Stimulated activated naive B cell treated with anti-CD40 and anti-IgM and Interleukin-4, amounts not matched to agents 10 μg/mL and 1 μg/mL and 100 μg/mL, for 72 hours (primary cell): ENCODE measurements around the gene PCDH9.

Source experiments
- ATAC-seq, 2 donors: fragments of 150-1000 bp; cut with Tn5 transposase; replicated peaks; 2 replicates each; pipeline ENCODE4 v1.10.0; 2021; ENCODE audit warnings: moderate library complexity in 1 of 2
- DNase-seq: peaks from one replicate; pipeline ENCODE4 v3.0.0; 2021
- H3K27ac Mint-ChIP-seq: one replicate; pipeline ENCODE4 v1.8.0; 2022; ENCODE audit warnings: mild to moderate bottlenecking, mixed read lengths
- H3K27me3 Mint-ChIP-seq, 2 donors: one replicate each; pipeline ENCODE4 v1.8.0; 2022; ENCODE audit warnings: mixed read lengths in 2 of 2
- H3K36me3 Mint-ChIP-seq, 2 donors: one replicate each; pipeline ENCODE4 v1.8.0; 2022; ENCODE audit warnings: mixed read lengths in 2 of 2, mild to moderate bottlenecking in 1 of 2
- H3K4me1 Mint-ChIP-seq, 2 donors: one replicate each; pipeline ENCODE4 v1.8.0; 2022; ENCODE audit warnings: mixed read lengths in 2 of 2, mild to moderate bottlenecking in 1 of 2
- H3K4me3 Mint-ChIP-seq, 2 donors: one replicate each; pipeline ENCODE4 v1.8.0; 2022; ENCODE audit warnings: mild to moderate bottlenecking in 2 of 2, mixed read lengths in 2 of 2, moderate library complexity in 1 of 2
- H3K9me3 Mint-ChIP-seq, 2 donors: one replicate each; pipeline ENCODE4 v1.8.0; 2022; ENCODE audit warnings: mixed read lengths in 2 of 2, mild to moderate bottlenecking in 1 of 2

PCDH9 gene

DNA sequence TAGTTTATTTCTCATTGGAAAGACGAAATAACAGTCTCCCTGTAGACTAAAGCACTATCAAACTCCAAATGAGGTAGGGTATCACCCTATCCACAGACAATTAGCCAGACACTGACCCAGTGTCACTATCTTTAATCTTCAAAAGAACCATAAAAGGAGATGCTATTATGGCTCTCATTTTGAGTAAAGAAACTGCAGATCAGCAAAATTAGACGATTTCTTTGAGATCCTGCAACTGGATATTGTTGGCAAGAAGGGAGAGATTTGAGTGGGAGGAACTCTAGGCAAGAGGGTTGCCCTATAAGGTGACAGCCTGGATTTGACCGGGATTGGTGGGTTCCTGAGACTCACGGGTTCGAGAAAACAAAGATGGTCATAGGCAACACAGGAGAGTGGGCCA lies 71.2 kb downstream of the PCDH9 start:
- ATAC-seq (no peak), DNase-seq (no peak)
- H3K4me1 Mint-ChIP-seq, result no peaks in the 10 kb centered on the region
- no peak overlapping the region for H3K4me3 Mint-ChIP-seq
- no peaks in the 10 kb centered on the region for H3K27me3 Mint-ChIP-seq
- H3K9me3 Mint-ChIP-seq, result peaks cover 0 to 4% of the 10 kb centered on the region in 2 donors
- H3K27ac Mint-ChIP-seq, result no peak overlapping the region
- no peaks in the 10 kb centered on the region for H3K36me3 Mint-ChIP-seq

DNA sequence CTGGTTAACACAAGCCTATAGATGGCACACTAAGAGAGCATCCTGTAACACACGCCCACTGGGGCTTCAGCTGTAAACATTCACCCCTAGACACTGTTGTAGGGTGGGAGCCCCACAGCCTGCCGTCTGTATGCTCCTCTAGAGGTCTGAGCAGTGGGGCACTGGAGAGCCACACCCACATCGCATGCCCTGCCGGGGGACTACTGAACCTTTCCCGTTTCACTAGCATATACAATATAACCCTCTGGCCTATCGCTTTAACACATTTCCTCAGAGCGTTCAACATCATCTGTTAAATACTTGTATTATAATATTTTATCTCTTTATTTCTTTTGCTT lies 73.4 kb downstream of the PCDH9 start:
- Mint-ChIP-seq H3K9me3 (peaks cover 0 to 4% of the 10 kb centered on the region in 2 donors), H3K4me1 (no peaks in the 10 kb centered on the region), H3K27me3 (no peaks in the 10 kb centered on the region), H3K4me3 (no peak overlapping the region), H3K36me3 (no peaks in the 10 kb centered on the region), H3K27ac (no peak overlapping the region)
- DNase-seq, result no peak
- ATAC-seq, result no peak

GRCh38 chr13:67155898-67156722 lies 74.0 kb downstream of the PCDH9 start:
- Mint-ChIP-seq H3K4me1 (no peaks in the 10 kb centered on the region), H3K36me3 (no peaks in the 10 kb centered on the region), H3K9me3 (peaks cover 0 to 4% of the 10 kb centered on the region in 2 donors), H3K27ac (no peak overlapping the region), H3K27me3 (no peaks in the 10 kb centered on the region), H3K4me3 (no peak overlapping the region)
- ATAC-seq, result no peak
- DNase-seq, result no peak

DNA sequence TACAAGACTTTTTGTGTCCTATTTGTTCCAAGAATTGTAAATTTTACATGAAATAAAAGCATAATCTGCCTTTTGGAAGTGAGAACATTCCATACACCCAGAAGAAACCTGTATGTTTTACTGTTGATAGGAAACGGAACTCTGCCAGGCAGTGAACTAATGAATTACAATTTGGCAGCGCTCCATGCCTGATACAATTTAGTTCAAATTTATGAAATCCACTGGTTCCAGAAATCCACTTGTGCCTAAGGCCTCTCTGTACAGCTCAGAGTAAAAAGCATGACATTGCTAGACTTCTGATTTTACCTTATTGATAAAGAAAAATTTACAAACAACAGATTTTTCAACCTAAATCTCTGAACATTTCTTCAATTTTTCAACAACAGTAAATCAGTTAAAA lies 78.1 kb downstream of the PCDH9 start:
- H3K27ac Mint-ChIP-seq, result no peak overlapping the region
- H3K9me3 Mint-ChIP-seq, result peaks cover 0 to 4% of the 10 kb centered on the region in 2 donors
- no peaks in the 10 kb centered on the region for H3K27me3 Mint-ChIP-seq
- DNase-seq (no peak), ATAC-seq (no peak)
- no peak overlapping the region for H3K4me3 Mint-ChIP-seq
- peaks cover 3 to 12% of the 10 kb centered on the region in 2 donors for H3K4me1 Mint-ChIP-seq
- no peaks in the 10 kb centered on the region for H3K36me3 Mint-ChIP-seq

GRCh38 chr13:67151652-67152051 lies 78.5 kb downstream of the PCDH9 start:
- H3K4me1 Mint-ChIP-seq, result peaks cover 5 to 17% of the 10 kb centered on the region in 2 donors
- H3K4me3 Mint-ChIP-seq, result no peak overlapping the region
- no peaks in the 10 kb centered on the region for H3K27me3 Mint-ChIP-seq
- no peaks in the 10 kb centered on the region for H3K36me3 Mint-ChIP-seq
- peaks cover 0 to 4% of the 10 kb centered on the region in 2 donors for H3K9me3 Mint-ChIP-seq
- DNase-seq, result no peak
- no peak overlapping the region for H3K27ac Mint-ChIP-seq
- ATAC-seq, result no peak

- ATAC-seq, result no peak
- Mint-ChIP-seq H3K9me3 (no peaks in the 10 kb centered on the region), H3K36me3 (no peaks in the 10 kb centered on the region), H3K27ac (no peak overlapping the region), H3K27me3 (no peaks in the 10 kb centered on the region), H3K4me1 (peaks cover 8 to 21% of the 10 kb centered on the region in 2 donors), H3K4me3 (no peak overlapping the region)
- no peak for DNase-seq
Observed at GRCh38 chr13:67150608-67151007, 79.5 kb downstream of the PCDH9 start.

DNA sequence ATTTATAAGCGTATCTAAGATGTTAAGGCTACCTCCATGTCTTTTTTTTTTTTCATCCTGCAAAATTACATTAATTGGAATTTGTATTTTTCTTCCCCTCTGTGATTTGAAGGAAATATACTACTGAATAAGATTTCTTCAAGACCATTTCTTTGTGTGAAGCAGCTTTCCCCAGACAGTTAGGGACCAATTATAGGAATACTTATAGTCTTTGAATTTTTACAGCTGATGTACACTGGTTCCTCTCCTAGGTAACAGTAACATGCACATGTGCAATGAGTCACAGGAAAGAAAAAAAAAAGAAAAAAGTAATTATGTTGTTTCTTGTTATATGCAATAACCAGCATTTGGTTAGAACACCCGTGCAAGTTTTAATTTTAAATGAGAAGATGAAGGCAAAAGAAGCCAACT lies 82.0 kb downstream of the PCDH9 start:
- ATAC-seq (no peak), DNase-seq (no peak)
- H3K9me3 Mint-ChIP-seq, result no peaks in the 10 kb centered on the region
- no peak overlapping the region for H3K4me3 Mint-ChIP-seq
- H3K27ac Mint-ChIP-seq, result no peak overlapping the region
- H3K4me1 Mint-ChIP-seq, result peaks cover 16 to 40% of the 10 kb centered on the region in 2 donors
- no peaks in the 10 kb centered on the region for H3K27me3 Mint-ChIP-seq
- no peaks in the 10 kb centered on the region for H3K36me3 Mint-ChIP-seq

GRCh38 chr13:67147342-67148133 lies 82.6 kb downstream of the PCDH9 start:
- Mint-ChIP-seq H3K27me3 (no peaks in the 10 kb centered on the region), H3K27ac (peak overlapping the region; percentile 67), H3K4me3 (peak overlapping the region; percentile 11 to 17), H3K4me1 (peaks cover 16 to 40% of the 10 kb centered on the region in 2 donors), H3K36me3 (no peaks in the 10 kb centered on the region), H3K9me3 (no peaks in the 10 kb centered on the region)
- no peak for DNase-seq
- ATAC-seq, result peak in 1 of 2 donors; percentile 46

DNA sequence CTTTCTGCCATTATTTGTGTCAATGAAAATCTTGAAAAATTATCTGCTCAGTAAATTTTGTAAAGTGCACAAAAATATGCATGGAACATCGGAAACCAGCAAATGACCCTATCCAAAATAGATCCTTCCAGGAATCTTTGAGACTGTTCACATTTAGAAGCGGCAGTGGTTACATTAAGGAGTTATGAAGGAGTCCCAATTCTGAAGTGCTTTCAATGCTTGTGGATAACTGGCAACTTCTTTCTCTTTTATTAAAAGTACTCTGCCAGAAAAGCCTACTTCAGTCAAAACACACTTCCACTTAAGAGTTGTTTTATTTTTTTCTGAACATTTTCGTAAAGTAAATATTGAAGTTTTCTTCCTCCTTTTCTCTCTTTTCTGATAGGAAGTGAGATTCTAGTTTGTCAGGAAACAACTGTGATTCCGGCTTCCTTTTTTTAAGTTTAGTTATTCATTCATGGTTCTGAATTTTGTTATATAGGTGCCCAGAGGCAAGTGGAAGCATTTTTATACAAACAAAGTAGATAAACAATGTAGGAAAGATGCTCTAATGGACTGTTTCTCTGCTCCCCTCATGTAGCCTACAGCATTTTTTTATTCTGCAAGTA lies 83.5 kb downstream of the PCDH9 start:
- peaks cover 16 to 40% of the 10 kb centered on the region in 2 donors for H3K4me1 Mint-ChIP-seq
- H3K9me3 Mint-ChIP-seq, result no peaks in the 10 kb centered on the region
- ATAC-seq, result no peak
- peak overlapping the region in 1 of 2 donors; percentile 27 for H3K4me3 Mint-ChIP-seq
- no peak for DNase-seq
- no peaks in the 10 kb centered on the region for H3K36me3 Mint-ChIP-seq
- H3K27me3 Mint-ChIP-seq, result no peaks in the 10 kb centered on the region
- peak overlapping the region; percentile 25 for H3K27ac Mint-ChIP-seq

GRCh38 chr13:67145950-67146349 lies 84.2 kb downstream of the PCDH9 start:
- ATAC-seq (no peak), DNase-seq (no peak)
- H3K4me1 Mint-ChIP-seq, result peaks cover 16 to 40% of the 10 kb centered on the region in 2 donors
- H3K9me3 Mint-ChIP-seq, result no peaks in the 10 kb centered on the region
- no peak overlapping the region for H3K27ac Mint-ChIP-seq
- H3K36me3 Mint-ChIP-seq, result no peaks in the 10 kb centered on the region
- no peaks in the 10 kb centered on the region for H3K27me3 Mint-ChIP-seq
- no peak overlapping the region for H3K4me3 Mint-ChIP-seq

GRCh38 chr13:67143544-67144115 lies 86.5 kb downstream of the PCDH9 start:
- no peak for DNase-seq
- ATAC-seq, result no peak
- Mint-ChIP-seq H3K36me3 (no peaks in the 10 kb centered on the region), H3K4me3 (no peak overlapping the region), H3K9me3 (no peaks in the 10 kb centered on the region), H3K4me1 (peaks cover 16 to 40% of the 10 kb centered on the region in 2 donors), H3K27me3 (no peaks in the 10 kb centered on the region), H3K27ac (no peak overlapping the region)

DNA sequence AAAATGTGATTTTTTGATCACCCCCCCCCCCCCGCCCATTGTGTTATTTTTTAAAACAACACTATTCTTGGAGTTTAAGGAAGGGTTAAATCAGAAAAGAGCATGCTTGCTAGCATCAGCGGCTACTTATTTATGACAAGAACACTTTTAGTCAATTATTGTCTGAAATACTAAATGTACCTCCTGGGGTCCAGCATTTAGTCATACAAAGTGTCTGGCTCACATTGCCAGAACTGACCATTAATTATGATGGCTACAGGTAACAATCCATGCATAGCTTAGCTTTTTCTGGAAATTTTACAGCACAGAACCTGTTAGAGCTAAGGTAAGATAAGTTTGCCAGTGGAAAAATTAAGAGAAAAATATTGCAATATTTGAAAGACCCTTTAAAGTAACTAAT lies 90.1 kb downstream of the PCDH9 start:
- H3K4me3 Mint-ChIP-seq, result no peak overlapping the region
- H3K36me3 Mint-ChIP-seq, result no peaks in the 10 kb centered on the region
- no peak overlapping the region for H3K27ac Mint-ChIP-seq
- DNase-seq (no peak), ATAC-seq (no peak)
- no peaks in the 10 kb centered on the region for H3K9me3 Mint-ChIP-seq
- H3K27me3 Mint-ChIP-seq, result no peaks in the 10 kb centered on the region
- H3K4me1 Mint-ChIP-seq, result peaks cover 8 to 23% of the 10 kb centered on the region in 2 donors

DNA sequence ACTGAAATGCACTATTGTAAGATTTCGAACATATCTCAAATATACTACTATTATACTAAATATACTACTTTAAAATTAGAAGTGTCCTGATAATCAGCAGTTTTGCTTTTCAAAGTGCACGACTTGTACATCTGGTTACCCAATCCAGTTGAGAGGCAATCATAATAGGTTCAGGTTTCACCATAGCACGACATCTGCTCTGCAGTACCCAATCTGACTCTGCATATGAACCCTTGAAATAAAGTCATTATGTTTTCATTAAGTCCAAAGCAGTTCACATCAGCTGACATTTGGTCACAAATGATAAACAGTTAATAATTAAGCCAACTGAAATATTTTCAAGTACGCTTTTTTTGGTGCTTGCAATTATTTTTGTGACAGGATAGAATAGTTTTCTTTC lies 90.6 kb downstream of the PCDH9 start:
- no peaks in the 10 kb centered on the region for H3K9me3 Mint-ChIP-seq
- no peak overlapping the region for H3K27ac Mint-ChIP-seq
- H3K27me3 Mint-ChIP-seq, result no peaks in the 10 kb centered on the region
- no peak for DNase-seq
- peaks cover 6 to 20% of the 10 kb centered on the region in 2 donors for H3K4me1 Mint-ChIP-seq
- ATAC-seq, result no peak
- H3K4me3 Mint-ChIP-seq, result no peak overlapping the region
- no peaks in the 10 kb centered on the region for H3K36me3 Mint-ChIP-seq

DNA sequence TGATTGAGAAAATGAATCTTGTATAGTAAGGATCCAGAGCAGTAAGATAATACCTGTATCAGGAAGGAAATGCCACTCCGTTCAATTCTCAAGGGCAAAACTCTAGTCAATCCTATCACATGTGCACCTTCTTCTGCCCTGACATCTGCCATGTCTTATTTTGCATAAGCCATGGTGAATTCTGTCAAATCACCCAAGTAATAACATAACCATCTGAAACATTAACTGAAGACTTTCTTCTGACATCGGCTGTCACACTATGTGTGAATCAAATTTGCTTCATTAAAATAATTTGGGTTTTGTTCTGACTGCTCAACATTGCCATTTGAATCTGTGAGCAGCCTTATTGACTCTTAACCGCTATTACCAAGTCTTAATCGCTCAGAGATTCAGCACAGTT lies 91.2 kb downstream of the PCDH9 start:
- ATAC-seq, result no peak
- no peaks in the 10 kb centered on the region for H3K9me3 Mint-ChIP-seq
- no peaks in the 10 kb centered on the region for H3K36me3 Mint-ChIP-seq
- DNase-seq, result no peak
- H3K4me3 Mint-ChIP-seq, result no peak overlapping the region
- H3K27me3 Mint-ChIP-seq, result no peaks in the 10 kb centered on the region
- H3K27ac Mint-ChIP-seq, result no peak overlapping the region
- H3K4me1 Mint-ChIP-seq, result peaks cover 5 to 20% of the 10 kb centered on the region in 2 donors
